Fibroblast of gingiva (primary cell): Measurements from ENCODE around the gene MBP.

Source experiments
- DNase-seq: peaks from one replicate; pipeline ENCODE4 v3.0.0-alpha.2; 2011; ENCODE audit warnings: low read depth

MBP gene

DNA sequence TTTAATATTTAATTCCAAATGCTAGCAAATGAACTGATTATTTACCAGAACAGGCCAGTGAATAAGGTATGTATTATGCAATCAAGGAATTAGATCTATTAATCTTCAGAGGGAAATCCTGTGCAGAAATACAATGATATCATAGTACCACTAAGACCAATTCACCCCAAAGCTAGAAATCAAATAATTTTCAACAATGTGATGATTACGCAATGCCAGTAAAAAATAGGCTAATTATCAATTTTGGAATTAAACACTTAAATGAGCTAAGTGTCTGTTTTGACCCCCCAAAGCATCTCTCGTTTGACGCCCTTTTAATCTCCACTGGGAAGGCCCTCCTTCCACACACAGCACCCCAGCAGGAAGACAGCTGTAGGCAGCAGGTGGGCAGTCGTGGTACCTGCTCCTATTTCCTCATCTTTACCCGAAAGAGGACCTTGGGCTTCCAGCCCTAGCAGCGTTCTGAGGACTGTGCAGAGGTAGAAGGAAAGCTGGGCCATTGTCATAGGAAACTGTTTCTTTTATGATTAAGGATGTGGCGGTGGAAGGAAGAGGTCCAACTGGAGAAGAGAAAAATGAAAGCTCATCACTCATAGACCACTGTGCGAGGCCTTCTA lies 84.7 kb downstream of the MBP start:
- no peak for DNase-seq

DNA sequence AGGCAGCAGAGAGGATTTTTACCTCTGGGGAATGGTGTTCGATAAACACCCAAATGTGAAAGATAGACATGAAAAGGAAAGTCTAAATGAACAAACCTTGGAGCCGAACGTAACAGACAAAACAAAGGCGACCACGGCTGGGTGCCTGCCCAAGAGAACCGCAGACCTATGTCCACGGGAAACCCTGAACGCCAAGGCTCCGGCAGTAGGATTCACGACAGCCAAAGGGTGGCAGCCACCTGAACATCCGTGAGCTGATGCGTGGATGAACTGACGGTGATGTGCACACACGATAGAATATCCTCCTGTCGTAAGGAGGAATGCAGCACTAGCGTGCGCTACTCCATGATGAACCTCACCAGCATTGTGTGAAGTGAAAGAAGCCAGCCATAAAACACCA lies 85.6 kb downstream of the MBP start:
- no peak for DNase-seq

DNA sequence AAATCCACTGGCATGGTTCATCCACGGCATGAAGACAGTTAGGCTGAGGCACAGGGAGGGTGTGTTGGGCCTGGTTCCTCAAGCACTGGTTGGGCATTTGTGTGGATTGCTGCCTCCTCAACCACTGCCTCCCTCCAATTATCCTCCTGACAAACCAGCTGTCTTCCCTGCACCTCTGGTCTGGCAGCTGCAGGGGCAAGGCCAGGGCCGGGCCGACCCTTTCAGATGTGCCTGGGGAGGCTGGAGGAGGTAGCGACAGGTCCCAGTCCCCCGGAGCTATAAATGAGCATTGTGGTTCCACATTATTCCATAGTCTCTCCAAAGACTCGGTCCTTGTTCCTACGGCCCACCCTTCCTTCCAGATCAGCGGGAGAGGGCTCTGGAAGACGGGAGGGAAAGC lies 86.2 kb downstream of the MBP start:
- DNase-seq = no peak

DNA sequence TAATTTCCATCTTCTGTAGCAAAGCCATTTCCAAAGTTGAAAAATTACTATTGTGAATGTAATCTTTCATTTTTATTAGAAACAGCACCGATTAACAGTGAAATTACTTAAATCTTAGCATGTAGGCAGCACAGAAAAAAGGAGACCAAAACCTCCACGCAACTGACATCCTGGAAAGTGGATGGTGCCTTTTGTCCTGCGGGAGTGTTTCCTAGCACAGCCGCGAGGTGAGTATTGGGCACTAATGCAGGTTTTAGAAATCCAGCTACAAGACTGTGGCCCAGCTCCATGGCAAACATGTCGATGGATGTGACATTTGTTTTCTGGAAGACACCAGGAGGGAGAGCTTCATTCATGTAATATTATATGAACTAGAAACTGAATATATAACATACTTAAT lies 86.9 kb downstream of the MBP start:
- no peak for DNase-seq

DNA sequence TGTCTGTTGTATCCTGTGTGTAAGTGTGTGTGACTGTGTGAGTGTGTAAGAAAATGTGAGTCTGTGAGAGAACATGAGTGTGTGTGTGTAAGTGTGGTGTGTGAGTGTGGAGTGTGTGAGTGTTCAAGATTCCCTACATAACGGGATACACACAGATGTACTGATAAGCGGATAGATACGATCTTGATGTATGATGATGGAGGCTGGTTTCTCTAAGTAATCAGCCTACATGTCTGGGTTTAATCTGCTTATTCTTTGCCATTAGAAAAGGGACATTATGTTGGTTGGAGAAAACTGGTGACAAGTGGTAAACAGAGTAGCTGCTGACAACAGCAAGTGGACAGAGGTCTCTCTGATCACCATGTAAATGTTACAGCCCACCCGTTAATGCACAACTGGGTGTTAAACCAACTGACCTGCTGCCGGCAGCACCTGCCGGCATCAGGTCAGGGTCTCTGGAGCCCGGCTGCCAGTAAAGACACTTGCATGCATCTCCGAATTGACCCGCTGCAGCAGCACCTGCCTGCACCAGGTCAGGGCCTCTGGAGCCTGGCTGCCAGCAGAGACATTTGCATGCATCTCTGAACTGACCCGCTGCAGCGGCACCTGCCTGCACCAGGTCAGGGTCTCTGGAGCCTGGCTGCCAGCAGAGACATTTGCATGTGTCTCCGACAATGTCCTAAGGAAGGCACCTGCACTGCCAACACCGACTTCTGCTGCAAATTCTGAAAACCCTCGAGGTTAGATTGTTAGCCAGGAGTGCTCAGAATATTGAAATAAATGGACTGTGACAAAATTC lies 87.5 kb downstream of the MBP start:
- no peak for DNase-seq

DNA sequence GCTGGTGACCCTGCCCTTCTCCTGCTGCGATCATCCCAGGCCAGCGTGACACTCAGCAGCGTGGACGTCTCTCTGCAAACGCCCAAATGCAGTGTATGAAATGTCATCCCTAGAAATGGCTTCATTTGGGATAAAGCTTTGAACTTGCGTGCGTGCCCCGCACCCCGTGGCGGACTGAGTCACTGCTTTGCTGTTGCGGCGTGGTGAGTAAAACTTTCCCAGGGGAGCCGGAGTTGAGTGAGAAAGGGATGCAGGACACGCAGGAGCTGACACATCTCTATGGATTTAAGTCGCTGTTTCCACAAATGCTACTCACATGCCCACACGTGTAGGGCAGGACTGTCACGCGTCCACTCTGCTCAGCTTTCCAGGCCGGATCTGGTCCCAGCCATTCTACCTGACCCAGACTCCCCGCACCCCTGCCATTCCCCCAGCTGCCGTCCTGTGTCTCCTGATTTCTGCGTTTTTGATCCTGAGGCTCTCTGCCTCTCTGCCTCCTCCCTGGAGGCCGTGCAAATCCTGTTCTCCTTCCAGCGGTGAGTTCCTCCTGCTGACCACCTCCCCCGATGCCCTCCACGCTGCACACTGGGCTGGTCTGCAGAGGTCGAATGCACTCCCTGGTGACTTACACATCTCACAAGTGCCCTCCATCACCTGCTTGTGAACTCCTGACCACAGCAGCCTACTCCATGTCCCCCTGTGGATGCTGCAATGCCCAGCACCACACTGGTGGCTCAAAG lies 88.9 kb downstream of the MBP start:
- no peak for DNase-seq

DNA sequence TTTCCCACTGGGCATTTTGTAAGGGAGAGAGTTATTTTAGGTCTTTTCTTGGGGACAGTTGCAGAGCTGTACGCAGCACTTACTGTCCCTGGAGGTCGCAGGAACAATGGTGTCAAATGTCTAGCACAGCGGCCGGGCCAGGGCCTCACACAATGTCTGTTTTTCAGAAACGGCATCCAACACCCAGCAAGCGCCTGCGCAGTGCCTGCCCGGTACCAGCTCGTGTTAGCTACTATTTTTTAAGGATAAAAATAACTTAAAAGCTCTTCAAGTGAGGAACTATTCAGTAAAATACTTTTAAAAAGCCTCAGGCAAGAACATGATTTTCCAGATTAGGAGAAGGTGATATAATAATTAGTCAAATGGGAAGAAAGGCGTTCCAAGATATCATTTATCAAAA lies 90.0 kb downstream of the MBP start:
- no peak for DNase-seq

DNA sequence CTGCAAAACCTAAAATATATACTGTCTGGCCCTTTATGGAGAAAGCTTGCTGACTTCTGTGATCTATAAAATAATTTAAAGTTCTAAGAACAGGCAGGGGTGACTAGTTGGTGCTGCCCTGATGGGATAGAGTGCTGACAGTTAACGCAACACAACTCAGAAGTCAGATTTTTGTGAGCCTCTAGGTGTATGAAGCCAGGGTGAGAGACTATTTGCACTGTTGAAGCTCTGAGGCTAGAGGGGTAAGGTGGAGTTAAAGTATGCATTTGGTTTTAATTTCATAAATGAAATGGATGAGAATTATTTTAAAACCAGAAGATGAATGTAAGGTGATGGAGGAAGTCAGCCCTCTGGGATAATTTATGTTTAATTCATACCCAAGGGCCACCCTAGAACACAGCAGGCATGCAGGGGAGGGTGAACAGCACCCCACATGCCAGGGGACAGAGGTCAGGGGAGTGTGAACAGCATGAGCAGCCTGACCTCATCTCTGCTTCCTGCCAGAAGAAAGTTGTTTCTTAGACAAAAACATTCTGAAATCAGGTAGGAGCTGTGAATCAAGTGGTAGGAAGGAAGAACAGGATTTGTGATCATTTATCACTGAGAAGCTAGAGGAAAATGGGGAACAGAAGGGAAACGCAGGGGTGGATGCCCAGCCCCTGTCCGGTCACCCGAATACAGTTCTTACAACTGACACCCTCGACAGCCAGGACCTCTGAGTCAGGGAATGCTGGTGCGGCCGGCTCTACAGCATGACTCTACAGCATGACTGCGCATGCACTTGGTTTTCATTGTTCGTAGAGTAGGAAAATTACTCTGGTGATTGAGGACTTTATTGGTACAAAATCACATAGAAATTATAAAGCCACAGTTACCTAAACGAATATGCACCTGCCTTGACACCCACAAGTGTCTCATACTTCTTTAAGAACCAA lies 93.1 kb downstream of the MBP start:
- DNase-seq = no peak

DNA sequence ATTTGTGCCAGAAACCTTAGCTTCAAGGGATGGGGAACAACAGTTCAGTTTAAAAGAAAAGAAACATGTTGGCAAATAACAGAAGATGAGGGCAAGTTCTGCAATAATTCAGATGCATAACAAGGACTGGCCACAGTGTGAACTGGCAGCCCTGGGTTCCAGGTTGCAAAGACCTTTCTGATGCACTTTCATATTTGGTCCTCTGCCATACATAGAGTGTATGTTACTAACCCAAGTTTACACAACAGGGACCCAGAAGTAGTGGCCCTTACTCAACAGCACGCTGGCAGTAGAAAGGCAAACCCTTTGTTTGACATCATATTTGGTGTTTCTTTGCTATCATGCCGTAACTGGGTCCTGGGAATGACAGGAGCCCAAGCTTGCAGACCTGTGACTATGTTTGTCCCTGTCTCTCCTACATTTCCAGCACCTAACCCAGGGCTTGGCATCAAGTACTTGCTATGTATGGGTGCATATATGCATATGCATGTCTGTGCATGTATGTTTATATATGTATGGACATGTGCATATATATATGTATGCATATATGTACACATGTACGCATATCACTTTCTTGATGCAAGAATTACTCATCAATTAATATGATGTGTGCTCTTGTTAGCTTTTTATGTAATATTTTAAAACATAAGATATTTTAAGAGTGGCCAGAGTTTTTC lies 94.3 kb downstream of the MBP start:
- DNase-seq = no peak

DNA sequence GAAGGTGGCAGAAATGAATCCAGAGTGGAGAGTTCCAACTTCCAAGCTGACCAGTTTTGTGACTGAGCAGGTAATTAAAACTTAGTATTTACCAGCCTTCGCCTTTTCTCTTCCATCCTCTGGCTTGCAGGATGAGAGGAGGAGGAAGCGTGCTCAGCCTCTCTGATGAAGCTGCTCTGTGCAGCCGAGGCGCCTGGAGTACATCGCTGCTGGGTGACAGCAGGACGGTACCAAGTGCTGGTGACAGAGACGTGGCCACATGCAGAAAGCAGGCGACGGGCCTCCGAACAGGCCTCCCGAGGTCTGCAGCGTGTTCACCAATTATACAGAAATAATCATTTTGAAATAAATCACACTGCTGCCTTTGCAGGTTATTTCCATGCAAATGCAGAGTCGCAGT lies 95.0 kb downstream of the MBP start:
- no peak for DNase-seq

DNA sequence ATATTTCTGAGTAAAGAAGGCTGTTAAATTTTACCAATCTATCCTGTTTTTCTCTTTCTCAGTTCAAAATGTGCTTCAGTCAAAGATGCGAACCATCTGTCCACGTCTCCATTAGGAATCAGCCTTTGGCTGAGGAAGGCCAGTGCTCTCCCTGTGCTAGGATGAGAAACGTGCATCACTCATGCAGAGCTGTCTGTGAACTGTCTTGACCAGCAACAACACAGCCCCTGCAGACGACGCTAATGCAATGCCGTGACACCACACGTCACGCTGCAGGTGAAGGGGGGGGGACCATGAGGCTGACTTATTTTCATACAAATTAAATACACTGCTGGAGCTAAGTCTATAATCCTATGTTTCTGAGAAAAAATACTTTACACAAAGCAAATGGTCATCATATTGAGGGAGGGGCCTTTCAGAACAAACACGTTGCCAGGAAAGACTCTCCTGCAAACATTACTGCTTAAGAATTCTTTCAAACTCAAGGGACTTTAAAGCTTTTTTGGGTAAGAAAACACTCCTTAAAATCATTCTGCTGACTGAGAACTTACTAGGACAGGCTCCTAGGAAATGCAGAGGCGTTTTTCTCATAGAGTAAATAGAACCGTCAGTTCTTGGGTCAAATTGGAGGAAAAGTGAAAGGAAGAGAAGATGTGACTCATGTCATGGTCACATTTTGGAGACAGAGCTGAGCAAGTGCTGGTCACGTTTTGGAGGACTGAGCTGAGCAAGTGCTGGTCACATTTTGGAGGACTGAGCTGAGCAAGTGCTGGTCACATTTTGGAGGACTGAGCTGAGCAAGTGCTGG lies 97.0 kb downstream of the MBP start:
- DNase-seq = no peak

DNA sequence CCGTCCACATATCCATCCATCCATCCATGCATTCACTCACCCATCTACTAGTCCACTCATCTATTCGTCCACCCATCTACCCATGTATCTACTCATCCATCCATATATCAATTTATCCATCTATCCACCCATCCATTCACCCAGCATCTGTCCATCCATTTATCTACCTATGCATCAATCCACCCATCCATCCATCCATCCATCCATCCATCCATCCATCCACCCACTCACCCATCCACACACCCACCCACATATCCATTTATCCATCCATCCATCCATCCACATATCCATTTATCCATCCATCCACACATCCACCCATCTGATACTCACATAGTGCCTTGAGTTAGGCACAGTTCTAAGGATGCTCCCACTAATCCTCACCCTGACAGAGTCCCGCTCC lies 99.0 kb downstream of the MBP start:
- DNase-seq = no peak

DNA sequence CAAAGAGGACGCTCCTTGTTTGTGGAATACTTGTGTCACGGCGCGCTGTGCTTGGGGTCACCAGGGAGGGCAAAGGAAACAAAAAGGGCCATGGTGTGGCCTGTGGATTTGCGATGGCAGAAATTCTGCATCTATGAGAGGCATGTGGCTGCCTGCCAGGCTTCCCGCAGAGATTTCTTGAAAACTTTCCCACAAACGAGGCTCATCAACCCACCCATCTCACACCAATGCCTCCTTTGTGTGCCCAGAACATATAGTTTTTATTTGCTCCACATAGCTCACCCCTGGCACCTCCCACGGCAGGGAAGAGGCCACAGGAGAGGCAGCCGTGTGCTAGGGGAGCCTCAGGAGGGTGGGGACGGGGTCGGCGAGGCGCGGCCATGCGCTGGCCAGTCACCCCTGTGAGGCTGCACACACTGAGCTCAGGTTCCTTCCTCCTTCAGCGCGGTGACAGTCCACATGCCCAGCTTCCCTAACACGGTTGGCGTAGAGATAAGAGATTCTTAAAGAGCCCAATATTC lies 100.3 kb downstream of the MBP start:
- DNase-seq = no peak

DNA sequence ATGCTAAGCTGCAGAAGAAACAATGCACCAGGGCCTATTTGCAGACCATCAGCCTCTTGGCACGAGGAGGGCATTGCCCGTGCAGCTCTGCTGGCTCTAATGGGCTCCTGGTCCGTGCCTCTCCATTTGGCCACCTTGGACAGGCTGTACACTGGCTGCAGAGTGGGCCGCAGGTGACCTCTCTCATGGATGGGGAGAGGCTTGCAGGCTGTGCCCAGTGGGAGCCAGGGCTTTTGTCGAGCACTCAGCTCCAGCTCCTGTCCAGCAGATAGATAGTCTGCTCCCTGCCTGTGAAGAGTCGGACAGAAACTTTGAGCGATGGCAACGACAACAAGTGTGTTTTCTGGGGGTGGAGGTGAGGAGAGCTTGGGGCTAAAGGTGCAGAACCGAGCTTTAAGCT lies 100.9 kb downstream of the MBP start:
- no peak for DNase-seq

DNA sequence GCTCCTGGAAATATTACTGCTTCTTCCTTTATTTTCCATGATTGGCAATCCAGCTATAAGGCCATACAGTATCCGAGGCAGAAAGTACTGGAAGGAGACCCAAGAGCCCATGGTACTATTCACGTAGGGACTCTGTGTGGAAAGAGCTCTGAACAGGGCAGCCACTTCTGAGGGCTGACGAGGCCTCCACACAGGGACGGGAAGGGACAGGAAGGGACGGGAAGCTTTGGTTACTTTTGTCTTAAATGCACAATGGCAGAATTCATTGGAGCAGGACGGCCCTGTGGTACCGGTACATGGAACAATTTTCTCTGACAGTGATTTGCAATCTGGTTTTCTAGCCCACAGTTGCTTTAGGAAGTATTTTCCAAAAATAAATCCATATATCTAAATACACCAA lies 102.4 kb downstream of the MBP start:
- DNase-seq = no peak

DNA sequence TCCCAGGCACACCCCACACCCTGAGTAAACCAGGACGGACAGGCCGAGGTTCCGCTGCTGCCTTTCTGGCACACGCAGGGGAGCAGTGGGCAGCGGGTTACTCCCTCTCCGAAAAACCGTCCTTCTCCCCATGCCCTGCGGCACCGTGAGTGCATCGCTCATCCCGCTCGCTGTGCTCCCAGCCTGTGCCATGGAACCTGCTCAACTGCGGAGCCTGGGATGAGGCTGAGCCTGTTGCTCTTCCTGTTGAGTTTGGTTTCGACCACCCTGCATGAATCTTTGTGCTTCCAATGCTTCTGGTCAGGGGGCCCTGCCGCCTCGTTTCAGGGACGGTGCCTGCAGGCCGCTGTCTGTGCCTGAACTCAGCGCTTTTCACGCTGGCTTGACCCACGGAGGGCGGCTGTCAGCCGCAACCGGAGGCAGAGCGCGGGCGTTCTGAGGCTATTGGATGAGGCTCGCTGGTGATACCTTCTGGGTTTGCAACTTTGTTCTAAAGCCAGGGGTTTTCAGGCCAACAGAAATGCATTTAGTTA lies 106.7 kb downstream of the MBP start:
- no peak for DNase-seq

DNA sequence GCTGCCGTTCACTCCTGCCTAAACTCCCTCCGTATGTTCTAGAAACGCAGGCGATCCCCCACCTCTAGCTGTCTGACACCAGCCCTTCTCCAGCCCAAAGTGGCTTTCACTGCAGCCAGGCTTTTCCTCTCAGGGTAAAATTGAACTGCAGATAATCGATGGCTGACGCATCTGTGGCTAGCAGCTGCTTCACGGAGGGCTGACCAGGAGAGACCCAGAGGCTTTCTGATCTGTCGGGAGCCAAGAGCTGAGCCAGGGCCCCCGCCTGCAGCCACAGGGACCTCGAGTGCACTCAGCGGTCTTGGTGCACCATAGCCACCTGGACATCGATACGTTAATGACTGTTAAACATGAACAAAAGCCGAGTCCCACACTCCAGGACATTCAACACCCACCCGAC lies 107.5 kb downstream of the MBP start:
- DNase-seq = no peak

DNA sequence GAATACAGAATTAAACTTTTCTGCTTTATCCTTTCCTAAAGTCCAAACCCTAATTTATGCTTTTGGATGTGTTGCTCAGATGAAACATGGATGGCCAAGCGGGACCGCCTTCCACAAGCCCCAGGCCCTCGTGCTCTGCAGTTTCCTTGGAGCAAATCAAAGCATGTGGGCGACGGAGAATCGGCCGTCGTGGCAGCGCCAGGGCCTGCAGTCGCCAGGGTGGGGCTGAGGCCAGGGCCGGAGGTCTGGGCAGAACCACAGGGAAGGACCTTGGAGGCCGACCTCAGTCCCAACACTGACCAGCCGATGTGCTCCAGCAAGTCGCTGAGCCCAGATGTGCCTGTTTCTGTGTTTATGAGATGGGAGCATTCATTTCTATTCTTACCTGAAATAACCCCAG lies 108.1 kb downstream of the MBP start:
- DNase-seq = no peak

DNA sequence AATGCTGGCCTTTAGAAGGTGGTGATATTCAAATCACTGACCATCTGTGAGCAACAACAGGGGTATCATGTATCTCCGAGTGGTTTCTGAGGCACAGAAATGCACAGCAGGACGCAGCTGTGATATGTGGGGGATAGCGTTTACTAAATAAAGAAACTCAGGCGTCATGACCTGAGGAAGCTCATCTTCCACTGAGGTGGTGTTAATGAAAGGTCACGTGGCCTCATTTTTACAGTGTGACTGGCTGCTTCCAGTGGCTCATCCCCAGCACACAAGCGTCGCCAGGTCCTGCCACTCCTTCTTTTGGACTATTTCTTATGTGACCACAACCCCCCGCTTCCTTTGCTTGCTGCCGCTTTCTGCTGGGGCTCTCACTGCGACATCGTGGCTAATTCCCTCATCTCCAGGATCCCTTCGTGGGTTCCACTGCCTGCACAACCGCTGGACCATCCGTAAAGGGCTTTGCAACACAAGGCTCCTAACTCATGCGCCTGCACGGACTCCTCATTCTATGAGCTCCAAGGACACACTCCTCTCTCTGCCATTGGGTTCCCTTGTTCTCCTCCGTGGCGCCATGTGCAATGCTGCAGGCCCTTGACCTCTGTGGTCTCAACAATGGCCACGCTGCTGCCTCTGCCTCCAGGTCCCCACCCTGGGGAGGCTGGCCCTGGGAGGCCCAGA lies 109.3 kb downstream of the MBP start:
- DNase-seq = no peak

DNA sequence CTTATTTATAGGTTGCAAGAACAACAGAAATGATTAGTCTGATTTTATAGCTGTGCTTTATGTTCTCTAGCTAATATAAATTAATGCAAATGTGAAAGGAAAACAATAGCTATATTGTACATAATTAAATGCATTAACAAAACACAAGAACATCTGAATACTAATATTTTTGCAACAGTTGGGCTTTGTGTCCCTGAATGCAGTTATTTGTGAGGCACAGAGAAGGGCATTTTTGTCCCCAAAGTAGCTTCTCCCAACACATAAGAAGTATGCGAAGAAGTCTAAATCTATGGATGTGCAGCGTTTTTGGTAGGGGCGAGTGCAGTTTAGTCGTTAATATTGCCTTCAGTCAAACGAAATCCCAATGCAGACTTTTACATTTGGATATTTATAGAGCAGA lies 110.0 kb downstream of the MBP start:
- DNase-seq = no peak
